HG02759 (cell line): ENCODE results near the gene CYB5A.
"Not testable (repeated sequence)": the region's sequence is repeated elsewhere in the genome, so short reads cannot be mapped to it uniquely, and the experiment has no call there.

Source experiments
- ATAC-seq: cut with Tn5 transposase; IDR thresholded peaks from one replicate; pipeline ENCODE4 v1.9.1; 2021; ENCODE audit warnings: mild to moderate bottlenecking, moderate library complexity; ENCODE audit not compliant: unreplicated experiment

CYB5A gene

DNA sequence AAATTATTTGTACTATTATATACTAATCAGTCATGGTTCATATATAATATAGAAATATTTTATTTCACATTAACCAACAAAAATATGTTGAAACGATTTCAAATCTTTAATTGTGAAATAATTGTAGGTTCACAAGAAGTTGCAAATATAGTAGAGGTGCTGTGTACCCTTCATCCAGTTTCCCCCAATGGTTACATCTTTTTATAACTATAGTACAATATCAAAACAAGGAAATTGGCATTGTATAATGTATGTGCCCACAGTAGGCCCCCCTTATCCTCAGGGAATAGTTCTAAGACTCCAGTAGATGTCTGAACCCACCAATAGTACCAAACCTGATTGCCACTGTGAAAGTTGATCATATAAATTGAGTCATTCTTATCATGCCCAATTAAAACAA lies 7.4 kb upstream of the CYB5A start:
- no peak for ATAC-seq

DNA sequence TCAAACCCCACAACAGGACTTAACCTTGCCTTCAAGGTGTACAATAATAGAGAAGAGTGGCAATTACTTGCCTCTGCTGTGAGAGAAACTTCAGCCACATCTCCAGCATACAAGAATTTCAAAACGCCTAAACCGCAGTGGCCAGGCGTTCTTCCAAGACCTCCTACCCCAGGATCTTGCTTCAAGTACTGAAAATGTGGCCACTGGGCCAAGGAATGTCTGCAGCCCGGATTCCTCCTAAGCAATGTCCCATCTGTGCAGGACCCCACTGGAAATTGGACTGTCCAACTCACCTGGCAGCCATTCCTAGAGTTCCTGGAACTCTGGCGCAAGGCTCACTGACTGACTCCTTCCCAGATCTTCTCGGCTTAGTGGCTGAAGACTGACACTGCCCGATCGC lies 2.8 kb upstream of the CYB5A start:
- no peak for ATAC-seq

DNA sequence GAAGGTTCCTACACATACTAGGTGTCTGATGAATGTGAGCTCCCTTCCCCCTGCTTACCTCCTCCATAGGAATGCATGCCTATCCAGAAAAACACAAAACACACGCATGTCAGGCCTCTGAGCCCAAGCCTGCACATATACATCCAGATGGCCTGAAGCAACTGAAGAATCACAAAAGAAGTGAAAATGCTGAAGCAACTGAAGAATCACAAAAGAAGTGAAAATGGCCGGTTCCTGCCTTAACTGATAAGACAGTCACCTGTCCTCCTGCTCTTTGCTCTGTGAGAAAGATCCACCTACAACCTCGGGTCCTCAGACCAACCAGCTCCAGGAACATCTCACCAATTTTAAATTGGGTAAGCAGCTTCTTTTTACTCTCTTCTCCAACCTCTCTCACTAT lies 1.2 kb upstream of the CYB5A start:
- ATAC-seq: not testable (repeated sequence)

DNA sequence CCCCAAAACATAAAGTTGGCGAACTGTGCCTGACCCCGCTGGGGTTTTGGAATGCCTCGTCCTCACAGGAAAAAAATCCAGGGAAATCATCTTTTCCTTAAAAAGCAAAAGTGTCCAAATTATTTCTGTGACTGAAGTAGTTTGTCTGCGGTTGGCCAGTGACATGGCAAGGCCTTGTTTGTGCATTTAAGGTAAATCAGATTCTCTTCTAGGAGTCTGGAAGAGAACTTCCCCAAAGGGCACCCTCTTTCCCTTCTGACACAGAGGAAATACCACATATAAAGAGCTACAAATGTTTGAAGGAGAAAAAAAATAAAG lies 737 bp upstream of the CYB5A start:
- ATAC-seq: no peak

DNA sequence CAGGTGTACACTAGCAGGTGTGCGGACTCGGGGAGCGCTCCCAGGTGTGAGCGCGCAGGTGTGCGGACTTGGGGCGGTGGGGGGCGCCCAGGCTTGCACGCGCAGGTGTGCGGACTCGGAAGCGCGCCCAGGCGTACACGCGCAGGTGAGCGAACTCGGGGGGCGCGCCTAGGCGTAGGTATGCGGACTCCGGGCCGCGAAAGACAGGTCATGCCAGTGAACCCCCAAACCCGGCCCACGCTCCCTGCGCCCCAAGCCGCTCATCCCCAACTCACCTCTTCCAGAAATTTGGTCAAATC lies 342 bp downstream of the CYB5A start:
- peak; percentile 0 for ATAC-seq

DNA sequence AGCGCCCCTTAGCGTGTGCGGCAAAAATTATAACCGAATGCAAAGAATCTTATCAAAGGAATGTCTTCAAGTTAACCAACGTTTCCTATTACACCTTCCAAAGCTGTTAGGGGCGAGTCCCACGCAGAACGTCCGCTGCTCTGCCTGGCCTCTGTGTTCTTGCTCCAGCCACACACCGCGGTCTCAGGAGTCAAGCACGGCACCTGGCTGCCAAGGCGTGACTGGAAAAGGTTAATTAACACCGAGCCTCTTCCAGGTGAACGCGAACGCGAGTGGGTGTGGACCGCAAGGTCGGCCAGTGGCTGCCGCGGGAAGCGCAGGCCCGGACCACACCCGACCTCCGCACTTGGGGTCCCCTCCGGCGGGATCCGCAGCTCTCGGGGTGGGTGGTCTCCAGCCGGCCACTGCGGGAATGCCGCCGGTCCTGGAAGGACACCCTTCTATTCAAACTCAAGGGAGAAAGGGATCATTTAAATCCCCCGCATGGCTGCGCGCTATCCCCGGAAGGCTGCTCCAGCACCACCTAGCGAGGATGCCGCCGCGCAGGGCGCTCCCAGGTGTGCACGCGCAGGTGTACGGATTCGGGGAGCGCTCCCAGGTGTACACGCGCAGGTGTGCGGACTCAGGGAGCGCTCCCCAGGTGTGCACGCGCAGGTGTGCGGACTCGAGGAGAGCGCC lies 830 bp downstream of the CYB5A start:
- no peak for ATAC-seq

DNA sequence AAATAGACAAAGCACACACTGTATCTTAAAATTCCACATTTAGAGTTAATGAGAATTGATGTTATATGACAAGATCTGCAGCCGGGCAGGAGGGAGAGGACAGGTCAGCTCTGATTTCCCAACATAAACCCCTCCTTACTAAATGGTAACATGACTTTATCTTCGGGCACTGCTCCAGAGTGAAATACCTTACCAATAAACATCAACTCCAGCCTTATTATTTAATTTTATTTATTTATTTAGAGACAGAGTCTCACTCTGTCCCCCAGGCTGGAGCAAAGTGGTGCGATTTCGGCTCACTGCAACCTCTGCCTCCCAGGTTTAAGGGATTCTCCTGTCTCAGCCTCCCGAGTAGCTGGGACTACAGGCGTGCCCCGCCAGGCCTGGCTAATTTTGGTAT lies 1.7 kb downstream of the CYB5A start:
- ATAC-seq: no peak

DNA sequence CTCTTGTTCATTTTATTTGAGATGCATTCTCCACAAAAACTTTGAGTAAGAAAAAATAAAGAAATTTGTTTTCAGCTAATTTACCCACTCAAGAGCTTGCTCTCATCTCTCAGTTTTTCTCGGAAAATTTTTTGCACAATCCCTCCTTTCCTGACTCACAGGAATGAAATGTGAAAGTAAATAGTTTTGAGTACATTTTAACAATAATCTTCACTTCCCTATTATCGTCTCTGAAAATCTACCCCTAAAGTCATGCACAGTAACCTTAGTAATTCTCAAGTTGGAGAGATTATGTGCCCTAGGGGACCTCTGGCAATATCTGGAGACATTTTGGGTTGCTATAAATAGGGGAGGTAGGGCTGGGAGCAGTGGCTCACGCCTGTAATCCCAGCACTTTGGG lies 2.6 kb downstream of the CYB5A start:
- no peak for ATAC-seq

DNA sequence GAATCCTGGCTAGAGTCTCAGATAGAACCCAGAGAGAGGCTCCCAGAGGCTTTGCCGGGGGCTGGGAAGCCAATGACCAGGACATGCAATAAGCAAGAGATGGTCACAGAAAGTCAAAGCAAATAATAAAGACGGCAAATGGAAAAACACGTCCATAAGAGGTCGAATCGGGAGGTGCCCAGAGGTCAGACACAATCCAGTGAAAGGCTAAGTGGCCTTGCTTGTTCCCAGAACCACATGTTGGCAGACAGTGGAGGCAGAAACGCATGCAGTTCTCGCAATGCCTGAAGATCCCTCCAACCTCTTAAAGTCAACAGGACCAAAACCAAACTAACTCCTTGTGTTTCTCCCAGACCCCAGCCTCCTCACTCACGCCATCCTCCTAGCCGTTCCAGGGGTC lies 3.0 kb downstream of the CYB5A start:
- no peak for ATAC-seq

DNA sequence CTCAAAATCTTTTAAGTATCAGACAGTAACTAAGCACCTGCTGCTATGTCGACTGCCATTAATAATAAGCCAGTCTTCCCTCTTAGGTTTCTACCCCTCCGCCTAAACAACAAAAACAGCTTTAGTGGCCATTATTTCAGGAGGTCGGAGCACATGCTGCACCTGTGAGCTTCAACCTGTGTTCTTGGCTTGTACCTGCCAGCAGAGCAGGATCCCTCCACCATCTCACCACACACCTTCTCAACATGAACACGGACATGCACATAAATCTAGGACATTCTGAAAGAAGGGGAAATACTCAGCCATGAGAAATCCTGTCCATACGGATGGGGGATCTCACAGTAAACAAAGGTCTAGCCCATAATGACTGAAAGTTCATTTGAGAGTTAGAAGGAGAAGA lies 3.7 kb downstream of the CYB5A start:
- ATAC-seq: no peak

DNA sequence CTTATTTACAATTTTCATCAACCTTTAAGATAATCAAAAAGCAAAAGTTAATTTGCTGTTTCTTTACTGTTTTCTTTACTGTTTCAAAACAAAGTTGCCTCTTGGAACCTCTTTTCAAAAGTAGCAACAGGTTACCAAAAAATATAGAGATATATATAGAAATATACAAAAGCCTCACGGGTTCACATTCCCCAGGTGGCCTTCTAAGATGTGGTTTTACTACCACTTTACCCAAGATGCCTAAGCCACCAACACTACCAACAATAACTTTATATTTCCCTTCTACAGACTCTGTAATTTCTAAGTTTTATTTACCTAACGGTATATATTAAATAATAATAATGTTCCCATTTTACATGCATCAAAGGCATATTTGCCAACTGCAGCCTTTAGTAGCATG lies 4.9 kb downstream of the CYB5A start:
- no peak for ATAC-seq

DNA sequence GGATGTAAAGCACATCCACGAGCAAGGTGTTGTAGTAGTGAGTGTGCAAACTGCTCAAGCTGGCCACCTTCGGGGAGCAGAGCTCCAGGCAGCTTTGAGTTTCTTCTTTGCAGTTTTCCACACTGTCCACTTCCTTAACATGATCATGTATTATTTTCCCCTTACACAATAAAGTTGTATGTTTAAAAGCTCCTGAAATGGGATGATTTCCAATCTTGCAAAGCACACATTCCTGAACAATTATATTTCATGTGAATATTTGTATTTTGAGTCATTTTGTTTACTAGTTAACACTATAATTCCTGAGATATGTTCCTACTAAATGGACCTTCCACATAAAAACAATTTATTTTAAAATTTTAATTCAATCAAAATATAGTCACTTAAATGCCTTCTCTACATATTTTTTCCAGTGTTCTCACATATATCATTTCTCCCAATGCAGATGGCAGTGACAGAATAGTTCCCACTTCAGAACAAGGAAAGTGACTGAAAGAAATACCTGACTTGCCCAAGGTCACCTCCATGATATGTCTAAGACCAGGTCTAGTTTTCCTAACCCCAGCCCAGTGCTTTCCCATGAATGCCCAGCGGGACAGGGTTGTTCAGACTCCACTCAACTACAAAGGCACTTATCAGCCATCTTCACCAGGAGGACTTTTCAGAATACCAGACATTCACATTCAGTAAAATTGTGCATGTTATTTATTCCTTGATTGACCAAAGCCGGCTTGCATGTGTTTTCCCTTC lies 5.5 kb downstream of the CYB5A start:
- ATAC-seq: no peak

DNA sequence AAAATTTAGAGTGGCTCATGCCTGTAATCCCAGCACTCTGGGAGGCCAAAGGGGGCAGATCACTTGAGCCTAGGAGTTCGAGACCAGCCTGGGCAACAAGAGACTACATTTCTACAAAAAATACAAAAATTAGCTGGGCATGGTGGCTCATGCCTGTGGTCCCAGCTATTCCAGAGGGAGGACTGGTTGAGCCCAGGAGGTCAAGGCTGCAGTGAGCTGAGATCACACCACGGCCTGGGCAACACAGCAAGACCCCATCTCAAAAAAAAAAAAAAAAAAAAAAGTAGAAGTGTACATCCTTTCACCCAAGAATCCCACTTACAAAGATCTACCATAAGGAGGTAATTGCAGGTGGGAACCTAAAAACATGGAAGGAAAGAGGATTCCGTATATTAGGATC lies 6.2 kb downstream of the CYB5A start:
- not testable (repeated sequence) for ATAC-seq

DNA sequence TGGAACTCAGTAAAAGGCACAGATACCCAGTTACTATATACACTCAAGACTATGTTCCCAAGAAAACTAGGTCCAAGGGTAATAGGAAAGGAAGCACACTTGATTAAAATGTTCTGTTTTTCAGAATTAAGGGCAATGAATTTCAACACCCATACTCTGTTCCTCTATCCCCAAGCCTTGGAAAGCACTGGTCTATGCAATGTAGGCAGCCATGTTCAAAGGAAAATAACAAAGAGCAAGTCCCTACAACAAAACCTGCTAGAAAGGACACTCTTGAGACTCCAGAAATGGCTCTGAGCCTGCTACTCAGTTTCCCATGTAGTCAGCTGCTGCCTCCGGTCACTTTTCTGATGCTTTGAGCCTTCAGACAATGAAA lies 6.8 kb downstream of the CYB5A start:
- no peak for ATAC-seq

DNA sequence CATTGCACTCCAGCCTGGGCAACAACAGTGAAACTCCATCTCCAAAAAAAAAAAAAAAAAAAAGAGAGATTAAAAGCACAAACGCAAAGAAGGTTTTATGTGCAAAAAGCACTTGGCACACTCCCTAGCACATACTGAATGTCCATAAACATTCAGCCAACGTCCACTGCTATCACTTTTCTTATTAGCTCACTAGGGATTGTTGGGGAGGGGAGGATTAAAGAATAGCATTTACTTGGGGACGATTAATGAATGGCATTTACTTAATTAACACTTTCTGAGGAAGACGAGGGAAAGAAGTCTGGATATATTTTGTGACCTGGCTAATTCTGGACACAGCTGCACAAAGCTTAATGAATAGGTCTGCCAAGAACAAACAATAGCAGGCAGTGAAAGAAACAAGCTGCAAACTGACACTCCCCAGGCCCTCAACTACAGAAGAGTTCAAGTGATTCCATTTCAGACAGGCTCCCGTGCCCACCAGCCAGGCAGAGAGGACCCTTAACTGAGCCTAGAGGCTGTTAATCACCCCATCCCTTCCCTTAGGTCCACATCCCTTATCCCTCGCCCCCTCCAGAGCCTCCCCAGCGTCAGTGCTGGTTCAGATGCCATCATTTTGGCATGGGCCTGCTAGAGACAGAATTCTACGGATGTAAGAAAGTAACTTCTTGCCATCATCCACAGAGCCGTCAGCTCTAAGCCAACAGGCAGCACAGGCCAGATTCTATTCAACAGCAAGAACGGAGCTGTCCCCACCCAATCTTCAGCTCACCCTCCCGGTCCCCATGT lies 7.4 kb downstream of the CYB5A start:
- no peak for ATAC-seq

DNA sequence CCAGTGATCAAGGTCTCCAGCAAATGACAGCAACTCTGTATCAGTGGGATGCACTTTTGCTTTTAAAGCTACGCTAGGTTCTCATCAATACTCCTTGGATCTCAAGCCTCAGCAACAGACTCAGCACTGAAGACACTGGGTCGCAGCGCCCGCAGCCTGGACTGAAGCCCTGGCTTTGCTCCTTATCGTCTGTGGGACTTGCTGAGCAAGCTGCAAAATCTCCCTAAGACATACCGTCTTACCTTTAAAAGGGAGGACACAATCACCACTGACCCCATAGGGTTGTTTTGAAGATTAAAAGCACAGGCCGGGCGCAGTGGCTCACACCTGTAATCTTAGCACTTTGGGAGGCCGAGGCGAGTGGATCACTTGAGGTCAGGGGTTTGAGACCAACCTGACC lies 8.1 kb downstream of the CYB5A start:
- no peak for ATAC-seq

DNA sequence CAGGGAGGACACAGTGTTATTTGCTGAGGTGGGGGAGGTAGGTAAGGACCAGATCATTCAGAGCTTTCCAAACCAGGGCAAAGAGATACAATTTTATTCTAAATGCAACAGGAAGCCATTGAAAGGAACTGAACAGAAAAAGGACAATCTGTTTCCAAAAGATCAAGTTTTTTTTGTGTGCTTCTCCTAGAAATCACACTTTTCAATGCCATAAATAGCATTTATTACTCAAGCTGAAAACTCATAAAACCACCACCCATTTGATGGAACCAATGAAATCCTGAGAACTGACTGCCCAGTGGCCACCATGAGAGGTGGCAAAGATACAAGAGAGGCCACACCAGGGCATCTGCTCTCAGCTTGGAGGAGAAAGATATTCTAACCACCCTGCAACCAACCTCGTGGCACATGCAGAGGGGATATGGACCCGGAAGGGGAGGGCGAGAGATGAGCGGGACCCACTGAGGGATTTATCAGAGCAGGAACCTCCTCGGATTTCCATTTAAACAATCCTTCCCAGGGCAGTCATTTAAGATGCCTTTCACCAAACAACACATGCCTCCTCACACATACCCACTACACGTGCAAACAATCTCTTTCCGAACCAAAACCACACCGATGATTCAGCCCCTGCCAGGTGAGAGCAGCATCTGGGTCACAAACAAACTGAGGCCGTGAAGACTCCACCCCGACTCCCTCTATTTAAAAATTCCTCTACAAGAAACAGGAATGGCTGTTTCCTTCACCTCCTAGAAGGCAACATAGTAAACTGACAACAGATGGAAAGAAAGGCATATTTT lies 8.8 kb downstream of the CYB5A start:
- no peak for ATAC-seq

DNA sequence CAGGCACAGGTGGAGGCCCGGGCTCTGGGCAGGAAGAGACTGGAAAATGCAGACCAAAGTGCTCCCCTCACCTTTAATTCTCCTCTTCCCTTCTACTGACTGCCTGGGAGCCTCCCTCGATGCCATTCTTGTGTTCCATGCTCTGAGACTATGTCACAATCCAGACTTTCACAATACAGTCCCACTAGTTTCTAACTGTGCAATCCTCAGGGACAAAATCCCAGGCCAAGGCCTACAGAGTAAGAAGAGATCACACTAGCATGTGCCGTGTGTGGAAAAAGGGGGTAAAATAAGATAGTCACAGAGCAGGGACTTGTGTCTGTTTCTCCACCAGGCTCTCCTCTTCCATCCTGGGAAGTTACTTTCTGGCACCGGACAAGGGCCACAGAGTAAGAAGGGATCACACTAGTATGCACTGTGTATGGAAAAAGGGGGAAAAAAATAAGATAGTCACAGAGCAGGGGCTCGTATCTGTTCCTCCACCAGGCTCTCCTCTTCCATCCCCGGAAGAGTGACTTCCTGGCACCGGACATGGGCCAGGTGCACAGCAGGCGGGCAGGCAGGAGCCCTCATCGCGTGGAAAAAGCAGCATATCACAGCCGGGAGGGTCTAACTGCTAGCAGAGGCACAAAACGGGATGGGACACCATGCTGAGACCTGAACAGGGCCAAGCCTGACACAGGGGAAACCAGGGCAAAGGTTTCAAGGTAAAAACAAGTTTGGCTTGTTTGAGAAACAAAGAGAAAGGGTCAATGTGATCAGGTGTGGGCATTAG lies 9.6 kb downstream of the CYB5A start:
- no peak for ATAC-seq

DNA sequence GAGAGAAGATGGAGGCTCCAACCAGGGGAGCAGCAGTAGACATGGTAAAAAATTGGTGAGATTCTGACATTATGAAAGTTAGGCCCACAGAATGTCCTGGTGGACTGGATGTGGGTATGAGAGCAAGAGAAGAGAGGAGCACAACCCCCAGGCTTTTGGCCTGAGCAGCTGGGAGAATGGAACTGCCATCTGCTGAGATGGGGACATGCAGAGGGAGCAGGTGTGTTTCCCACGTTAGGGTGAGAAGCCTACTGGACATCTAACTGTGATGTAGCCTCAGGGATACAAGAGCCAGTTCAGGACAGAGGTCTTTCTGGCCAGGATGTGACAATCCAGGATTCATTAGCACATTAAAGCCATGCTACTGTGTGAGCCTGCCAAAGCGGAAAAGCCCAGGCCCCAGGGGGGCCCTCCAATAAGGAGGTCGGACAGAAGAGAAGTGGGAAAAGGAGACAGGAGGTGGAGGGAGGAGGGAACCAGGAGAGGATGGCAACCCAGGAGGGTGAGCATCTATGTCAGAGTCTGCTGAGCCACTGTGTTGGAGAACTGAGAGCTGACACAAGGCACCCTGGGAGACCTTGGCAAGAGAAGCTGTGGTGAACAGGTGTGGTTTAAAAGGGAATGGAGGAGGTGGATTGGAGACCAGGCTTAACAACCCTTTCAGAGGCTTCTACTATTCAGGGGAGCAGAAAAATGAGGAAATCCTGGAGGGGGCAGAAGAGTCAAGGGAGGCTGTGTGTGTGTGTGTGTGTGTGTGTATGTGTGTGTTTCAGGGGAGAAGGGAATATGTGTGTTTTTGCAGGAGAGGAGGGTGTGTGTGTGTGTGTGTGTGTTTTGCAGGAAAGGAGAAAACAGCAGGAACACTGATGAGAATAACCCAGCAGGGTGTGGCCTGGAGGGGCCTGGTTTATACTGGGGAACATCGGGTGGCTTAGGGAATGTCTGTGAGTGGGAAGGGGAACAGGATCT lies 10.5 kb downstream of the CYB5A start:
- no peak for ATAC-seq

DNA sequence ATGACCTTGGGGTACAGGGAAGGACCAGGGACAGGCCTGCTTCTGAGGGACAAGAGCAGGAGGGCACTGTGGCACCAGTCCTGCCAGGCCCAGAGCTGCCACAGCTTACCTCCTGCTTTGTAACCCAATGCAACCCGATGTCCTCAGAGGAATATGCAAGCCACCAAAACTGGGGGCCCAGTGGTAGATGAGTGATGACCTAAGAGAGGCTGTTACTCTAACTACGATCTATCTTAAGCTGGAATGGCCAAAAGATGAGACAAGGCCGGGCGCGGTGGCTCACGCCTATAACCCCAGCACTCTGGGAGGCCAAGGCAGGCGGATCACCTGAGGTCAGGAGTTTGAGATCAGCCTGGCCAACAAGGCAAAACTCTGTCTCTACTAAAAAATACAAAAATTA lies 12.8 kb downstream of the CYB5A start:
- no peak for ATAC-seq
